Esophagus mucosa (tissue), 1 donor: ENCODE data around the gene NPHP4. TPM values are rescaled to one million over a fixed set of nuclear protein-coding genes. Genes with fewer than 3 reads are reported as not detected.

Experiments
- ATAC-seq: fragments of 200-7000 bp; cut with Tn5 transposase; one replicate; pipeline ENCODE4 v1.9.1; 2020
- total RNA-seq: library from RNA; stranded (reverse); gene quantifications from one replicate; pipeline ENCODE4 v1.2.4, GENCODE V29; 2023
- donor health status: DM: yes; HTN: yes; CAD: no.

NPHP4 gene
- total RNA-seq, 1 donor from 2014 or later, result 4.7 TPM

DNA sequence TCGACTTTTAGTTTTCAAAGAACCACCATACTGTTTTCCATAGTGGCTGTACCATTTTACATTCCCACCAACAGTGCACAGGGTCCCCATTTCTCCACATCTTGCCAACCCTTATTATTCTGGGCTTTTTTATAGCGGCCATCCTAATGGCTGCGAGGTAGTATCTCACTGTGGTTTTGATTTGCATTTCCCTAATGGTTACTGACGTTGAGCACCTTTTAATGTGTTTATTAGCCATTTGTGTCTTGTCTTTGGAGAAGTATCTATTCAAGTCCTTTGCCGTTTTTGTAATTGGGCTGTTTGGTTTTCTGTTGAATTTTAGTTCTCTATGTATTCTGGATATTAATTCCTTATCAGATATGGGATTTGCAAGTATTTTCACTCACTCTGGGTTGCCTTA lies 31.1 kb upstream of the NPHP4 start:
- ATAC-seq, result no peak

DNA sequence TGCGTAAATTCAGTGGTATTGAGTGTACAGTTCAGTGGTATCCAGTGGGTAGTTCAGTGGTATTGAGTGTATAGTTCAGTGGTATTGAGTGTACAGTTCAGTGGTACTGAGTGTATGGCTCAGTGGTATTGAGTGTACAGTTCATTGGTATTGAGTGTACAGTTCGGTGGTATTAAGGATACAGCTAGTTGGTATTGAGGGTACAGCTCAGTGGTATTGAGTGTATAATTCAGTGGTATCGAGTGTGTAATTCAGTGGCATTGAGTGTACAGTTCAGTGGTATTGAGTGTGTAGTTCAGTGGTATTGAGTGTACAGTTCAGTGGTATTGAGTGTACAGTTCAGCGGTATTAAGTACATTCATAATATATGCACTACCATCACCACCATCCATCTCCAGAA lies 30.0 kb upstream of the NPHP4 start:
- no peak for ATAC-seq

DNA sequence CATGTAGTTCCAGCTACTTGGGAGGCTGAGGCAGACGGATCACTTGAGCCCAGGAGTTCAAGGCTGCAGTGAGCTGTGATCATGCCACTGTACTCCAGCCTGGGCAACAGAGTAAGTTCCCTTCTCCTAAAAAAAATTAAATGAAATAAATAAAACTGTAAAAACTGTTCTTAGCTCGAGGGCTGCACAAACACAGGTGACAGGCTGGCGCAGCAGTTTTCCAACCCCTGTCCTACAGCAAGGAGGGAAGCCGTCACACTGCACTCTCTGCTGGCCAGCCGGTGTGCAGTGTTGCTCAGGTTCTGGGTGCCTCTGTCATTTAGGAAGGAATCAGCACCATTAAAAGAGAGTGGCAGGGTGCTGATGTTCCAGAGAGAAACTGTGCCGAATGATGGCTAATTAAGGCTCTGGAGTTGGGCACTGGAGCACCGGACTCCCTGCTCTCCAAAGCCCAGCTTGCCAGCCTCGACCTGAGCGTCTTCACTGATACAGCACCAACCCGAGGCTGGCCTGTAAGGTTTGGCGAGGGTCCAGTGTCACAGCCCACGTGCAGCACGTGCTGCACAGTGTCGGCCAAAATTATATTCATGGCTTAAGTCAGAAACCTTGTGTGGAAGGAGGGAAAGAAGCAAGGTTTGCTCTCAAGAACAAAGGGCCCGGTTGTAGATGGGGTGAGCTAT lies 27.1 kb upstream of the NPHP4 start:
- no peak for ATAC-seq

DNA sequence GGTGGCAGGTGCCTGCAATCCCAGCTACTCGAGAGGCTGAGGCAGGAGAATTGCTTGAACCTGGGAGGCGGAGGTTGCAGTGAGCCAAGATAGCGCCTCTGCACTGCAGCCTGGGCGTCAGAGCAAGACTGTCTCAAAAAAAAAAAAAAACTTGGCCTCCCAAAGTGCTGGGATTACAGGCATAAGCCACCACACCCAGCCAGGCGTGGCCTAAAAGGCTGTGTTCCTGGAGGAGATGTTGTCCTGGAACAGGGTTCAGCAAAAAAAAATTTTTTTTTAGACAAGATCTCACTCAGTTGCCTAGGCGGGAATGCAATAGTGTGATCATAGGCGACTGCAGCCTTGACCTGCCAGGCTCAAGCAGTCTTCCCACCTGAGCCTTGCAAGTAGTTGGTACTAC lies 25.4 kb upstream of the NPHP4 start:
- ATAC-seq, result peak; percentile 56

DNA sequence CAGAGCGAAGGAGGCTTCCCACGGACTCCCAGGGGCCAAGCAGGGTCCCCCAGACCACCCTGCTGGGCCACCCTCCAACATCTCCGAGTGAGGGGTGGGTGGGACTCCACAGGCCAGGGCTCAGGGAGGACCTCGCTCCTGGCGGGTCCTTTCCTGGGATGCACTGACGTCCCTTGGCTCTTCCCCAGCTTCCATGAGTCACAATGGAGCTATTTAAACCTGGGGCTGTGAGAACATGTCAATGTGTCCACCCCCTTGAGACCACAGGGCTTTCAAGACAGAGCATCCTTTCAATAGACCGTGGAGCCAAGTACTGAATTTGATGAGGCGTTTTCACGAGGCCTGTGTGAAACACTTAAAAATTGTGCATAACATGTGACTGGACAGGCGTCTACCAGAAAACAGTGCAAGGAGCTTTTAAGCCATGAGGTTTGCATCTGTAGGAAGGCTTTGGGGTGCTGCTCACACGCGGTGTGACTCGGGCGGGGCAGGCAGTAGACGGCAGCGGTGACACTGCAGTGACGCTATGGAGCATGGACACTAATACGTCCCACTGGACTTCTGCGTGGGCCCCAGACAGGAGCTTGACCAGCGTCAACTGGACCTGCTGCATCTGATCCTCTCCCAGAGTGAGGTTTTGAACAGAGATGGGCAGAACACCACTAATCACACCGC lies 24.1 kb upstream of the NPHP4 start:
- no peak for ATAC-seq

DNA sequence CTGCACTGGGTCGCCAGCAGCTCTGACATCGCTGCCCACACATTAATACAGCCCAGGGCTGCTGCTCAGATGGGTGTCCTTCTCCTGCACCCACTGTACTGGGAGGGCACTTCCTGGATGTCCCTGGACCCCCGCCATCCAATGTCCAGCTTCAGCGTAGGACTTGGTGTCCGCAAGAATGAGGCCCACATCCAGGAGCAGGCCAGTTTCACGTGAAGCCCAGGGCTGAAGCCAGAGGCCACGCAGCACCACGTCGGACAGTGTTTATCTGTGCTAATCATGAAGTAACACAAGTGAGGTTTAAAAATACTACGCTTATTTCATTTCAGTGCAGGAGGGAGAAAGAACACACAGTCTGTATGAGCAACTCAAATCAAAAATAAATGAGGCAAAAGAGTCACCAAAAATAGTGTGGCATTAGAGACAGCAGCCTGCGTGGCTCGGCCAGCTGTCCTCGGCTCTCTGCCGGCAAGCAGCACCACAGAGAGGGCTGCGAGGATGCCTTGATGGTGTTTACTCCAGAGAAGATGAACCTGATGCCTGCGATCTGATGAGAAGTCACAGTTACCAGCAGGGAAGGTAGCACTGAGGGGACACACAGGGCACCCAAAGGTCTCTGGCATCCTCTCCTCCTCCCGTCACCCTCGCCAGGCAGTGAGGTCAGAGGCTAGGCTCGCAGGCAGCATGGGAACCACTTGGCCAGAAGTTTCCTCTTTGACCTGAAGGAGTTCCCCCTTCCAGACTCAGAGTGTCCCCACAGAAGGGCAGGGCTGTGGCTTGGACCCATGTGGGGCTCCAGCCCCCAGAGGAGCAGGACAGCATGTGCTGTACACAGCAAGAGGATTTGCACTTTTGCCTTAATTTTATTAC lies 22.1 kb upstream of the NPHP4 start:
- ATAC-seq, result no peak

DNA sequence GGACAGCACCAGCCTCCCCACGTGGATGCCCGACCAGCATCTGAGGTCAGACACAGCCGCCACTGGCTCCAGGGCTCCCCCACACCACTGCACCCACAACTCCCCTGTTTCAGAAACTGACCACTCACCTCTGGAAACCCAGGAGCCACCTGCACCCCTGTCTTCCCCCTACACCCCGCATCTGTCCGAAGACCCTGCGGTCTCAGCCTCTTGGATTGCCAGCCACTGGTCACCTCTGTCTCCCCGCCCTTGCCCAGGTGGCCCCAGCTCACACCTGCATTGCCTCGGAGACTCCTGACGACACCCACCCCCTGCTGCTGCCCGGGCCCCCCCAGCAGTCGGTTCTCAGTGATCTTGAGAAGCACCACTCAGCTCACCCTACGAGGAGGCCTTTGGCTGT lies 21.3 kb upstream of the NPHP4 start:
- ATAC-seq, result no peak

DNA sequence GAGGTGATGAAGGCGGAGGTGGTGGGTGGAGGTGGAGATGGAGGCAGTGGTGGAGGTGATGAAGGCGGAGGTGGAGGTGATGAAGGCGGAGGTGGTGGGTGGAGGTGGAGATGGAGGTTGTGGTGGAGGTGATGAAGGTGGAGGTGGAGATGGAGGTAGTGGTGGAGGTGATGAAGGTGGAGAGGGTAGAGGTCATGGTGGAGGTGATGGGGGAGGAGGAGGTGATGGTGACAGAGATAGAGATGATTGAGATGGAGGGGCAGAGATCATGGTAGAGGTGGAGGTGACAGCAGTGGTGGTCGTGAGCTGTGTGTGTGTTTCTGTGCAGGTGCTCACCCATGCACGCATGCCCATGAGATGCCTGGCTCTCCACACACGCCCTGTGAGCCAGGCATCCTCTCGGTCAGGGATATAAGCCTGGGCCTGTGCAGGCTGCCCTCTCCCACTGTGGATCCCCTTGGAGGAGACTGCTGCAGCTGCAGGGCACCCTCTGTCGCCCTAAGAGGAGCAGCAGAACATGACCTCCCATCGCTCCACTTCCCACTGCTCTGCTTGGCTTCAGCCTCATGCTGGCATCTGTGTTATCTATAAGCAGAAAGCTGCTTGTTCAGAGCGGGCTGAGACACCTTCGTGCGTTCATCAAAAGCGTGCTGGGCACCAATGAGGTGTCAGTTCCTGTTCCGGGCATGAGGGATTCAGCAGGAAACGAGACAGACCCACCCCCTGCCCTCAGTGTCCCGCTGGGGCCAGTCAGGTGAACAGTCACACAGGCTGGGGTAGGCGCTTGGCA lies 20.5 kb upstream of the NPHP4 start:
- no peak for ATAC-seq

DNA sequence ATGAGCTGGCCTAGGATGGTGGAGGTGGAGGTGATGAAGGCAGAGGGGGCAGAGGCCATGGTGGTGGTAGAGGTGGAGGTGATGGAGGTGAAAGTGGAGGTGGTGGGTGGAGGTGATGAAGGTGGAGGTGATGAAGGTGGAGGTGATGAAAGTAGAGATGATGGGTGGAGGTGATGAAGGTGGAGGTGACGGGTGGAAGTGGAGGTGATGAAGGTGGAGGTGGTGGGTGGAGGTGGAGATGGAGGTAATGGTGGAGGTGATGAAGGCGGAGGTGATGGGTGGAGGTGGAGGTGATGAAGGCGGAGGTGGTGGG lies 19.7 kb upstream of the NPHP4 start:
- ATAC-seq, result no peak

DNA sequence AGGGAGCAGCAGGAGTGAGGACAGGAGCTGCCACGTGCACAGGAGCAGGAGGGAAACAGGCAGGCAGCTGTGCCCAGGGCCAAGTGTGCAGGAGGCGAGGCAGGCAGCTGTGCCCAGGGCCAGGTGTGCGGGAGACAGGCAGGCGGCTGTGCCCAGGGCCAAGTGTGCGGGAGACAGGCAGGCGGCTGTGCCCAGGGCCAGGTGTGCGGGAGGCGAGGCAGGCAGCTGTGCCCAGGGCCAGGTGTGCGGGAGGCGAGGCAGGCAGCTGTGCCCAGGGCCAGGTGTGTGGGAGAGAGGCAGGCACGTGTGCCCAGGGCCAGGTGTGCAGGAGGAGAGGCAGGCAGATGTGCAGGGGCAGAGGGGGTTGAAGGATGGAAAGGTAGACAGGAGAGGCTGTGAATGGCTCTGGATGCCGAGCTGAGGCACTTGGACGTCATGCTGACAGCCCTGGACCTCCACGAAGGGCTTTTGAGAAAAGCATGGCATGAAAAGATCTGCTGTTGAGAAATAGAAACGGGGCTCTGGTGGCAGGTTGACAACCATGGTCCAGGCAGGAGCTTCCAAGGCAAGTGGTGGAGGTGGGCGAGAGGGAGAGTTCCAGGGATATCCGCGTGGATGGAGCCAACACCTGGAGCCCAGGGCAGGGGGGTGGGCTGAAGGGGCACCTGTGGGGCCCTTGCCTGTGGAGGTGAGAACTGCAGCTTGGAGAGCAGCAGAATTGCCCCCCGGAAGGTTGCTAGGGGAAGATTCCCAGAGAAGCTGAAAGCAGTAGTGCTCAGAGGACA lies 19.1 kb upstream of the NPHP4 start:
- ATAC-seq, result no peak

DNA sequence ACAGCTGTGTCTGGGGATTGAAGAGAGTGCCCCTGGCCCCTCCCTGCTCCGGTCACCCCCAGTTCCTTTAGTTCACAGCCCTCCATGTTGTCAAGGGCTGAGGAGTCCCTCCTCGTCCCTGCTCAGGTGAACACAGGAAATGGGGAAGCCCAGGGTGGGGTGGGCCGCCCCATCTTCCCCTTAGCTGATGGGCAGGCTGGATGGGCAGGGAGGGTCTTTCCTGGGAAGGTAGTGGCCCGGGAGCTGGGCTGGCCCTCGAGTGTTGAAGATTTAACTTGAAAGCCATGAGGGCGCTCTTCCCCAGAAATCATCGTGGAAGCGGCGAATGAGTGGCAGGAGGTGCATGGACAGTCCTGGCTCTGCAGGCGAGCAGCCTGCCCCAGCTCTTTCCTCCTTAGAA lies 18.3 kb upstream of the NPHP4 start:
- no peak for ATAC-seq

DNA sequence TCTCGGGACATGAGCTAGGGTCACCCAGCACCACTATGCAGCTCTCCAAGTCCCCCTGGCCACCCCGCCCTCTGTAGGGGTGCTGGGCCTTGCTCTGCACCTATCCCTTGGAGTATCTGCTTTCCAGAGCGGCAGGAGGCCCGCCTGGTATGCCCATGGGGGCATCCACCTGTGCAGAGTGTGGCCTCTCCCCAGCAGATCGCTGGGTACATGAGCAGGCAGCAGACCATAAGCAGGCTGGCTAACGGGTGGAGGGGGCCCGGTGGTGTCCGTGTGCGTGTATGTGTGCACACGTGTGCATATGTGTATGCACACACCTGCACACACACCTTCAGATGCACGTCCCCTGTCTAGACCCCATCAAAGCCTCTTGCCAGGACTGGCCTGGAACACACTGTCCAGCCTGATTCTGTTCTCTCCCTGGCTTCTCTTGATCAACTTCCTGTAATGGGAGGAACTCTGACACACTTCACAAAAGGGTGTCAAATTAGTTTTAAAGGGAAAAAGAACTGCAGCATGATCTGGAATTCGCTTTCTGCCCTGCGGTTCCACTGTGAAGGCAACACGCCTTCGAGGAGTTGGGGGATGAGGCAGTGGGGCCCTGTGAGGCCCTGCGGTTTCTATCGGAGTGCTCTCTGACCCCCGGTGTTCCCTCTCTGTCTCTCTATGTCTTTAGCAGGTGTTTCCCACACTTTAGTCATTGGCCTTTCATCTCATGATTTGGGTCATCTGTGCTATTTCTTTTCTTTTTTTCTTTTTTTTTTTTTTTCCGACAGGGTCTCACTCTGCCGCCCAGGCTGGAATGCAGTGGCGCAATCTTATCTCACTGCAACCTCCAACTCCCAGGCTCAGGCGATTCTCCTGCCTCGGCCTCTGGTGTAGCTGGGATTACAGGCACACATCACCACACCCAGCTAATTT lies 17.2 kb upstream of the NPHP4 start:
- ATAC-seq, result no peak

DNA sequence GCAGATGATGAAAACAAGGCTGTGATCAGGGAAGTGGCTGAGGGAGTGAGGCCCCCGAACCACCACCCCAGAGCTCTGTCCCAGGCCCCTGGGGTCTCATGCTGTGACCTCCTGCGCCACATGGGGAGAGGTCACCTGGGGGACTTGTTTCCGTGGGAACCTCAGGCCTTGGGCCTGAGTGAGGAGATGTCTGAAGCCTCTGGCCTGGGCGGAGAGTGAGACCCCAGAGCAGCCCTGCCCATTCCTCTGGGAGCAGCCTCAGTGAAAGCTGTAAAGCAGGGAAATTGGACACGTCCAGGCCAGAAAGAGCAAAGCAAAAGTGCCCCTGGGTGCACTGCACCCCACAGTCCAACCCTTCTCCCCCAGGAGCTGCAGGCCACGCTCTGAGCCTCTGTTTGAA lies 16.5 kb upstream of the NPHP4 start:
- ATAC-seq, result no peak

DNA sequence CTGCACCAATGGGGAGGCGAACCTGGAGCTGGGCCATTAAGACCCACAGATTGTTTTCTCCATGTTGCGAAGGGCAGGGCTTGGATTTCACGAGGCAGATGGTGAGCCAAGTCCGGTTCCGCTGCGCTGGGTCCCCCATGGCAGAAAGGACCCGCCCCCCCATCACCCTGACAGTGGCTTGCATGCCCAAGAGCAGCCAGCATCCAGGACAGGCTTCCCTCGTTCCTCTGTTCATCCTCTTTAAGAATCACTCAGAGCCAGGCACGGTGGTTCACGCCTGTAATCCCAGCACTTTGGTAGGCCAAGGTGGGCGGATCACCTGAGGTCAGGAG lies 15.8 kb upstream of the NPHP4 start:
- no peak for ATAC-seq

DNA sequence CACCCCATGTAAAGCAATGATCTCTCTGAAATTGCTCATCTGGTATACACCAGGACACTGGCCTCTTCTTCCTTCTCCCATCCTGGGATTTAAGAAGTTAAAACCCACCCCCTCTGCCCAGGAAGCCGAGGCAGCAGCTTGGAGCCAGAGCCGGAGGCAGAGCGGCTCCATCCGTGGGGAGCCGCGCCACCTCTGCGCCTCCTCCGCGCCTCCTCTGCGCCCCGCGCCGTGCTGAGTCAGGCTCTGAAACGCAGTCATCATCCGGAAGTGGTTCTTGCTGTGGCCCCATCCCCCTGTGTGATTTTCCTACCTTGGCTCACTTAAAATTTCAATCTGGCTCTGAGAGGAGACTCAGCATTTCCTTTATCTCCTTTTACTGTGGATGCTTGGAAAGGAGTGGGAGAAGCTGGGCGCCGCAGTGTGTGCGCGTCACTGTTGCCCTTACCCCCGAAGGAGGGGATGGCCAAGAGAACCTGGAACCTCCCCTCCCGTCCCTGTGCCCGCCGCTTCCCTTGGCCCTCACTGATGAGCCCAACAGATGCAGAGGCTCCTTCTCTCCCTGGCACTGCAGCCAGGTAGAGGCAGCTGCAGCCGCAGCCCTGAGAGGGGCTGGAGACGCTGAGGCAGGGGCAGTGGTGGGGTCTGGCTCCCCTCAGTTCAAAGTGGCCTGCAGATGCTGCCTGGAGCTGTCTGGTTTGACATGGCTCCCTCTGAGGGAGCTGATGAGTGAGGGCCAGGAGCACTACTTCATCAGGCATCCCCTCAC lies 15.3 kb upstream of the NPHP4 start:
- ATAC-seq, result no peak

DNA sequence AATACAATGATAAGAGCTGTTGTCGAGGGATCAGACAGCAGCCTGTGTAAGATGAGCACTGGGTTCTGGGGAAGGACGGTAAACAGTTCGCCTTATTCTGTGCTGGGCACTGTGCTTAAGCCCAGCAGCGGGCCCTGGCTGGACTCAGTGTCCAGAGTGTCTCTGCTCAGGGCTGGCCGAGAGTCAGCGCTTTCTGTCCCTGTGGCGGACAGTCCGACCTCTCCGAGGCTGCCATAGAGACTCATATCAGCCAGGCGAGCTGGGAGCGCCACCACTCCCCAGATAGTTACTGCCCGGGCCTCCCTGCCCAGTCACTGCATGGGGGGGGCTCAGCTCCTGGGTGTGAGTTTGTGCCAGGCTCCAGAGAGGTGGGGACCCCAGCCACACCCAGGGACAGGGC lies 14.7 kb upstream of the NPHP4 start:
- no peak for ATAC-seq

DNA sequence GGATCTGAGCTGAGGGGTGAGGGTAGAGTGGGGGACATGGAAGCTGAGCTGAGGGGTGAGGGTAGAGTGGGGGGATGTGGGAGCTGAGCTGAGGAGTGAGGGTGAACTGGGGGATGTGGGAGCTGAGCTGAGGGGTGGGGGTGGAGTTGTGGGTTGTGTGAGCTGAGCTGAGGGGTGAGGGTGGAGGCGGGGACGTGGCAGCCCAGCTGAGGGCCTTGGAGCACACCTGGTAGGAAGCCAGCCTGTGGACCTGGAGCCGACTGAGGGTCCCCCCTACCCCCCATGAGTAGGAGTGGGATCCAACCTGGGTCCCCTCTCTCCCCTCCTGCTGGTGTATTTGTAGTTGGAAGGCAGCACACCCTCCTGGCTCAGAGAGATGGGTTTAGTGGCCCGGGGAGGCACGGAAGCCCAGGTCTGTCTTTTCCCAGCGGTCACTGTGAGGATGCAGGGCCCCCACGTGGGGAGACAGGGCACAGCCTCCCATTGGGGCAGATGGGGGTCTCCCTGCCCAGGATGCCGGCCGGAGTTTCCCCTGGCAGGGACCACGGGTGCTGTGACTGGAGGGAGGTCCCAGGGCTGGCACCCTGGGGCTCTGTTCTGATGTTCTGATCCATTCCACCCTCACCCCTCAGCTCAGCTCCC lies 13.2 kb upstream of the NPHP4 start:
- no peak for ATAC-seq

DNA sequence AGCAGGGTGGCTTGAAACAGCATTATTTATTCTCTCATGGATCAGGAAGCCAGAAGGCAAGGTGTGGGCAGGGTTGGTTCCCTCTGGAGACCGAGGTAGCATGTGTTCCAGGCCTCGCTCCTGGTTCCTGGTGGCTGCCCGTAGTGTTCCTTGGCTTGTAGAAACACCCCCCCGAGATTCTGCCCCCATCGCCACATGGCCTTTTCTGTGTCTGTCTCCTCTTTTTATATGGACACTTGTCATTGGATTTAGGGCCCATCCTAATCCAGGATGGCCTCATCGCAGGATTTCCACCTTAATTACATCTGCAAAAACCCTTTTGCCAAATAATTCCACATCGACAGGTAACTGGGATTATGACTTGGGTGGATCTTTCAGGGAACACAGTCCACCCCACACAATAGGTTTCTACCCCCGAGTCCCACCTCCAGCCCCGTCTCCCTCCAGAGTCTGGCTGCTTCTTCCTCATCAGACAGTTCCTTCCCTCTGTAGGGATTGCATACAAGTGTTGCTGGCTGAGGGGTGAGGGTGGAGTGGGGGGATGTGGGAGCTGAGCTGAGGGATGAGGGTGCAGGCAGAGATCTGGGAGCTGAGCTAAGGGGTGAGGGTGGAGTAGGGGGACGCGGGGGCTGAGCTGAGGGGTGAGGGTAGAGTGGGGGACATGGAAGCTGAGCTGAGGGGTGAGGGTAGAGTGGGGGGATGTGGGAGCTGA lies 12.3 kb upstream of the NPHP4 start:
- no peak for ATAC-seq
